C4-2B (cell line): ENCODE measurements around the gene CAMK1D.

Experiments
- ZFX ChIP-seq: fragments of 450-650 bp; IDR thresholded peaks from 2 replicates; pipeline ENCODE4 v1.6.1; 2017
- TF ChIP-seq, protein P1 (sequence below): fragments of 450-650 bp; conservative IDR thresholded peaks from 2 replicates; pipeline ENCODE4 v1.5.1; 2017; ENCODE audit warnings: mild to moderate bottlenecking

DNA sequence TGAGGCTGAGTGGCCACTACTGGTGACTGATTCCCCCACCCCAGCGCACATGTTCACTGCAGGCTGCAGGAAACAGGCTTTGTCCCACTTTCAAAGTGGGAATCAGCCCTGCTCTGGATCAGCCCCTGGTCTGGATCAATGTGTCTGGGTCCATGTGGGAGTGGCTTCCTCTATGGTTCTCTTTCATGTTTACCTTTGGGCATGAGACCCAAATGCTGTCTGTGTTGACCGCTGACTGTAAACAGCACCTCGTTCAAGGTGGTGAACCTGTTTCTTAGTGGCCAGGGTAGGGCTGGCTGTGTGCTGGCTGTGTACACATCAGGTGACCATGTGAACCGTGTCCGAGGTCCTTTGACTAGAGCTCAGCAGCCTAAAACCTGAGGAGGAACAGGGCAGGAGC is 121.8 kb downstream of the CAMK1D start:
- TF ChIP-seq, protein P1, sequence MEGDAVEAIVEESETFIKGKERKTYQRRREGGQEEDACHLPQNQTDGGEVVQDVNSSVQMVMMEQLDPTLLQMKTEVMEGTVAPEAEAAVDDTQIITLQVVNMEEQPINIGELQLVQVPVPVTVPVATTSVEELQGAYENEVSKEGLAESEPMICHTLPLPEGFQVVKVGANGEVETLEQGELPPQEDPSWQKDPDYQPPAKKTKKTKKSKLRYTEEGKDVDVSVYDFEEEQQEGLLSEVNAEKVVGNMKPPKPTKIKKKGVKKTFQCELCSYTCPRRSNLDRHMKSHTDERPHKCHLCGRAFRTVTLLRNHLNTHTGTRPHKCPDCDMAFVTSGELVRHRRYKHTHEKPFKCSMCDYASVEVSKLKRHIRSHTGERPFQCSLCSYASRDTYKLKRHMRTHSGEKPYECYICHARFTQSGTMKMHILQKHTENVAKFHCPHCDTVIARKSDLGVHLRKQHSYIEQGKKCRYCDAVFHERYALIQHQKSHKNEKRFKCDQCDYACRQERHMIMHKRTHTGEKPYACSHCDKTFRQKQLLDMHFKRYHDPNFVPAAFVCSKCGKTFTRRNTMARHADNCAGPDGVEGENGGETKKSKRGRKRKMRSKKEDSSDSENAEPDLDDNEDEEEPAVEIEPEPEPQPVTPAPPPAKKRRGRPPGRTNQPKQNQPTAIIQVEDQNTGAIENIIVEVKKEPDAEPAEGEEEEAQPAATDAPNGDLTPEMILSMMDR: no peak
- no peak for TF ChIP-seq ZFX
